ENCODE measurements around the gene RANBP9. TPM values are rescaled to one million over a fixed set of nuclear protein-coding genes. Genes with fewer than 3 reads are reported as not detected.

Gene RANBP9
- total and polyA plus RNA-seq, 2 donors from 2014 or later: 16.4 to 29.0 TPM

- Histone ChIP-seq H3K27ac (ENCODE audit: low read depth in 2 of 2, low read length in 2 of 2) (no peak overlapping the region), H3K9me3 (ENCODE audit: control insufficient read depth in 2 of 3, insufficient read depth in 1 of 3, low read length in 3 of 3) (no peaks in the 10 kb centered on the region), H3K4me1 (ENCODE audit: control insufficient read depth in 2 of 3, insufficient read depth in 2 of 3, low read depth in 1 of 3, low read length in 3 of 3) (no peaks in the 10 kb centered on the region), H3K4me3 (ENCODE audit: low read length in 3 of 3) (no peak overlapping the region), H3K27me3 (ENCODE audit: control insufficient read depth, insufficient read depth, low read length) (no peaks in the 10 kb centered on the region), H3K36me3 (ENCODE audit: control insufficient read depth in 2 of 3, insufficient read depth in 3 of 3, low read length in 3 of 3) (no peaks in the 10 kb centered on the region), H3K9ac (ENCODE audit: low read length in 3 of 3) (no peak overlapping the region)
- FAIRE-seq (no peak), DNase-seq (no peak)
- intact Hi-C loops (cut with DNase I): no loop called here
- no peak for TF ChIP-seq CTCF (IDR thresholded peaks at IDR 0.05; ENCODE audit: borderline replicate concordance, extremely low read depth, insufficient read depth)
Measured at GRCh38 chr6:13725570-13725969, 13.9 kb upstream of the RANBP9 start.

GRCh38 chr6:13725052-13725451 is 13.4 kb upstream of the RANBP9 start:
- Histone ChIP-seq H3K9me3 (ENCODE audit: control insufficient read depth in 2 of 3, insufficient read depth in 1 of 3, low read length in 3 of 3) (no peaks in the 10 kb centered on the region), H3K36me3 (ENCODE audit: control insufficient read depth in 2 of 3, insufficient read depth in 3 of 3, low read length in 3 of 3) (no peaks in the 10 kb centered on the region), H3K4me3 (ENCODE audit: low read length in 3 of 3) (no peak overlapping the region), H3K9ac (ENCODE audit: low read length in 3 of 3) (no peak overlapping the region), H3K27me3 (ENCODE audit: control insufficient read depth, insufficient read depth, low read length) (no peaks in the 10 kb centered on the region), H3K4me1 (ENCODE audit: control insufficient read depth in 2 of 3, insufficient read depth in 2 of 3, low read depth in 1 of 3, low read length in 3 of 3) (no peaks in the 10 kb centered on the region), H3K27ac (ENCODE audit: low read depth in 2 of 2, low read length in 2 of 2) (no peak overlapping the region)
- DNase-seq: no peak
- no peak for TF ChIP-seq CTCF (IDR thresholded peaks at IDR 0.05; ENCODE audit: borderline replicate concordance, extremely low read depth, insufficient read depth)
- intact Hi-C loops (cut with DNase I): no loop called here
- FAIRE-seq: no peak

GRCh38 chr6:13724182-13724581 is 12.5 kb upstream of the RANBP9 start:
- no peaks in the 10 kb centered on the region for H3K36me3 ChIP-seq (ENCODE audit: control insufficient read depth in 2 of 3, insufficient read depth in 3 of 3, low read length in 3 of 3)
- no peak overlapping the region for H3K27ac ChIP-seq (ENCODE audit: low read depth in 2 of 2, low read length in 2 of 2)
- H3K4me1 ChIP-seq (ENCODE audit: control insufficient read depth in 2 of 3, insufficient read depth in 2 of 3, low read depth in 1 of 3, low read length in 3 of 3): no peaks in the 10 kb centered on the region
- no peak for DNase-seq
- H3K9ac ChIP-seq (ENCODE audit: low read length in 3 of 3): no peak overlapping the region
- H3K4me3 ChIP-seq (ENCODE audit: low read length in 3 of 3): no peak overlapping the region
- intact Hi-C loops (cut with DNase I): no loop called here
- H3K27me3 ChIP-seq (ENCODE audit: control insufficient read depth, insufficient read depth, low read length): no peaks in the 10 kb centered on the region
- no peaks in the 10 kb centered on the region for H3K9me3 ChIP-seq (ENCODE audit: control insufficient read depth in 2 of 3, insufficient read depth in 1 of 3, low read length in 3 of 3)
- FAIRE-seq: no peak
- no peak for TF ChIP-seq CTCF (IDR thresholded peaks at IDR 0.05; ENCODE audit: borderline replicate concordance, extremely low read depth, insufficient read depth)

- Histone ChIP-seq H3K4me1 (ENCODE audit: control insufficient read depth in 2 of 3, insufficient read depth in 2 of 3, low read depth in 1 of 3, low read length in 3 of 3) (no peaks in the 10 kb centered on the region), H3K27ac (ENCODE audit: low read depth in 2 of 2, low read length in 2 of 2) (no peak overlapping the region), H3K9me3 (ENCODE audit: control insufficient read depth in 2 of 3, insufficient read depth in 1 of 3, low read length in 3 of 3) (no peaks in the 10 kb centered on the region), H3K9ac (ENCODE audit: low read length in 3 of 3) (no peak overlapping the region), H3K4me3 (ENCODE audit: low read length in 3 of 3) (no peak overlapping the region), H3K27me3 (ENCODE audit: control insufficient read depth, insufficient read depth, low read length) (no peaks in the 10 kb centered on the region), H3K36me3 (ENCODE audit: control insufficient read depth in 2 of 3, insufficient read depth in 3 of 3, low read length in 3 of 3) (no peaks in the 10 kb centered on the region)
- no peak for DNase-seq
- FAIRE-seq: no peak
- intact Hi-C loops (cut with DNase I): no loop called here
- no peak for TF ChIP-seq CTCF (IDR thresholded peaks at IDR 0.05; ENCODE audit: borderline replicate concordance, extremely low read depth, insufficient read depth)
Measured at GRCh38 chr6:13722880-13723279, 11.2 kb upstream of the RANBP9 start.

All from kidney (tissue), 14 donors.